Measurements from ENCODE around the gene NFATC2.

NFATC2 gene

DNA sequence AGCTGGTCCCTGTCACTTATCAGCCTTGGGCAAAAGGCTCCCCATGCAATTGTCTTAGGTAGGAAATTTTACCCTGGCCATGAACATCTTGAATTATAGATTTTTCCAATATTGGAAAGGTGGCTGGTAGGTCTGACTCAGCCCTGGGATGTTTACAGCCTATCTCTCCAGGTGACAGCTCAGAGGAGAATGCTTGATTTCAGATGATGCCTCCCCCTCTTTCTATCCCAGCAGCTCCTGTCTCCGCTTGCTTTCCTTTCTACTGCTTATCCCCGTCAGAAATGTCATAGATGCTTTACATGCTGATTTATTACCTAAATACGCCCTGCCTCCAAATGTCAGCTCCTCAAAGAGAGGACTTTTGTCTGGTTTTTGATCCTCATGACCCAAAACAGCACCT, 109.6 kb downstream of the NFATC2 start:
- FAIRE-seq (no peak), DNase-seq (ENCODE audit: low spot score) (no peak)

DNA sequence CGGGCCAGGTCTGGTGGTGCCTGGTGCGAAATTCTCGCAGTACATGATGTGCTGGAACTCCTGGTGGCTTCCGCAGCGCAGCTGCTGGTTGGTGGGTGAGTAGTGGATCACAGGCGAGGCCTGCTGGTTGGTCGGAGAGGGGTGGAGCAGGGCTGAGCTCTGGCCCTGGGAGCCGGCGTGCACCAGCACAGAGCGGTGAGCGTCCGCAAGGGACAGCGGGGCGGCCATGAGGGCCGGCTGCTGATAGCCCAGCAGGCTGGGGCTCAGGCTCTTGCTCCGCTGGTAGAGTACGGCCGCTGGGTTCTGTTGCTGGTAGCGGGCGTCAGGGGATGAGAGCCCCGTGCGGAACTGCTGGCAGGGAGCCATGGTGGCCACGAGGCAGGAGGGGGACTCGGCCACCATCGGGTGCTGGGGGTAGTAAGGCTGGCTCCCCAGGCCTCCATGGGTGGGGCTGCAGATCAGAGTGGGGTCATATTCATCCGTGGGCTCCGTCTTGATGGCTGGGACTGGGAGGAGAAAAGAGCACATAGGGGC, 110.2 kb downstream of the NFATC2 start:
- DNase-seq (ENCODE audit: low spot score) = no peak
- no peak for FAIRE-seq

GRCh38 chr20:51431321-51431720, 111.2 kb downstream of the NFATC2 start:
- FAIRE-seq (no peak), DNase-seq (ENCODE audit: low spot score) (no peak)

DNA sequence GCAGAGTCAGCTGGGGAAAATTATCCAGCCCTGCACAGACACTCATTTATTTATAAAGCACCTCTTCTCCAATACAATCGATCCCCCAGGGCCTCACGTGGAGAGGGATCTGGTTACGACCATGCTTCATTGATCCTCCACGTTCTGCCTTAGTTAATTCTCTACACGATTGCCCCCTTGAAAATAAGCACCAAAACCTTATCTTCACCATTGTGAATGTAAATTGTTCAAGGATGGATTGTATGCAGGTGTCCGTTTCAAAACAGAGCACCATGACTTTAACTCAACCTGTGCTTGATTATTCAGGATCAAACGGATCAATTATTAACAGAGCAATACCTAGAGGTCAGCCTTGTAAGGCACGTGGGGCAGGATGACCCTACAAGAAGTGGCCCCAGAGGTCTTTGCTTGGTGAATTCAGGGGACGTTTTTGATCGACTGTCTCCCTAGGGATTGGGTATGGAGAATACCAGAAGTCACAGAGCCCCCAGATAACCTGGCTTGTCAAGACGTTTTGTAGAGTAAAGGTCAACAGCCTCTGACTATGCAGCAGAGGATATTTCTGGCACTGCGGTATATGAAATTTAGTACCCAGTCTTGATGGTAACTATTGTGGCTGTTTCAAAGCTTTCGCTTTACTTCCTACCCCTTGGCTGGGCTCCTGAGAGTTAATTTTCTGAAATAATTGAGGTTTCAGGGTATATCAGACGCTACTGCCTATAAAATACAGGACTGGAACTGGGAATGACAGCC, 112.1 kb downstream of the NFATC2 start:
- no peak for DNase-seq (ENCODE audit: low spot score)
- no peak for FAIRE-seq

- no peak for DNase-seq (ENCODE audit: low spot score)
- no peak for FAIRE-seq
Observed at GRCh38 chr20:51429696-51430095, 112.8 kb downstream of the NFATC2 start.

DNA sequence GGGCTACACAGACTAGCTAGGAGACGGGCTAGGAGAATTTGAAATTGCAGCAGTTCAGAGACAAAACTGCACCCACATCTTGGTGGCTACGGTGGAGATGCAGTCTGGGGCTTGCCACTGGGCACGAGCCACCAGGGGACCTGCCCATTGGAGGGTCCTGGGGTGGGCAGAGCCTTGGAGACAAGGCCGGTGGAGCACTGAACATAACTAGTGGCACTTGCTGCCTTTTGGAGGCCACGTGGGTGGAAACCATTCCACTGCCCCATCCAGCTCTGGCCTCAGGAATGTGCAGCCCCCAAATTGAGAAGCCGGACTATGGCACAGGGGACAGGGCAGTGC, 113.4 kb downstream of the NFATC2 start:
- FAIRE-seq (no peak), DNase-seq (ENCODE audit: low spot score) (no peak)

DNA sequence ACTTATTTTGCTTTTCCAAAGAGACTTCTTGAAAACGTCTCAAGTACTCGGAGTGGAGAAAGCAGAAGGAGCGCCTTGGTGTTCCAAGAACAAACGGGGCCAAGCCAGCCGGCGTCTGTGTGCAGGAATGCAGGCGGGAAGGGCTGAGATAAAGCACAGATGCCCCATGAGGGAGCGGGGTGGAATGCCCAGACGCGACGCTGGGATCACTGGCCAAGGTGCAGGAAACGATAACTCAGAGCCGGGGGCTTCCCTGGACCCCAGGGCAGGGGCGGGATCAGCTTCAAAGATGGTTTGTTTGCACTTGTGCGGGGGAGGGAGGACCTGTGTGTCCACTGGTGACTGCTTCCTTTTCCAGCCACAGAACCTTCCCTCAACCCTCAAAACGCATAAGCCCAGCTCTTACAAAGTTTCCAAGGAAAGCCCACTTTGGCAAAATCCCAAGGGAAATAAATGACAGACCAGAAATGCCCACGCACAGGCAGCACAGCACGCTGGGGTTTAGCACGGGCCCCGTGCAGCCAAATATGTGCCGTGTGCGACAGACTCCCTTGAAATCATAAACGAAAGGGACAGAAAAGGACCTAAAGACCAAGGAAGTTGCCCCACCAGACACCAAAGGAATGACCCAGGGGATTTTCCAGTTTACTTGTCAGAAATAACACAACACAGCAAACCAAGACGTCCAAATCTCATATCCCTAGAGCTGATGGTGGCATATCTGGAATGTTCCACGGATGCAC, 113.9 kb downstream of the NFATC2 start:
- DNase-seq (ENCODE audit: low spot score) (peak; percentile 46), FAIRE-seq (no peak)

DNA sequence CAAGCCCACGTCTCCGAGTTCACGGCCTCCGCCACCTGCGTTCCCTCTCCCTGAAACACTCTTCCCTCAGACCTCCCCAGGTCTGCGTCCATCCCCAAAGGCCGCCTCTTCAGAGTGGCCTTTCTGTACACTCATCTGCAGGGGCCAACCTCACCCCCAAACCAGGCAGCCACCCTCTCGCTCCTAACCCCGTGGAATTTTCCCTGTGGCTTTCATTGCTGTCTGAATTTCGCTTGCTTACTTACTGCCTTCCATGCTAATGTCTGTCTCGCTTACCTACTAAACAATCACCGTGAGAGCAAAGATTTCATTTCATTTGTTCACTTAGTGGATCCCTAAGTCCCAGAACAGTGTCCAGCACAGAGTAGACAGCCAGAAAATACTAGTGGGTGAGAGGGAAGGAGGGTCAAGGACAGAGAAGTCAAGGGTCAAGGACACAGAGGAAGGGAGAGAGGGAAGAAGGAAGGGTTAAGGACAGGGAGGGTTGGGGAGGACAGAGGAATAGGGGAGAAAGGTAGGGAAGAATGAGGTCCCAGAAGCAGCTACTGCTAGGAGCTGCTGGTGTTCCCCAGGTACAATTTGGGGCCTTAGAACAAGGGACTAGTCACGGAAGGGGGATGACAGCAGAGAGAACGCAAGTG, 114.7 kb downstream of the NFATC2 start:
- FAIRE-seq (no peak), DNase-seq (ENCODE audit: low spot score) (no peak)

DNA sequence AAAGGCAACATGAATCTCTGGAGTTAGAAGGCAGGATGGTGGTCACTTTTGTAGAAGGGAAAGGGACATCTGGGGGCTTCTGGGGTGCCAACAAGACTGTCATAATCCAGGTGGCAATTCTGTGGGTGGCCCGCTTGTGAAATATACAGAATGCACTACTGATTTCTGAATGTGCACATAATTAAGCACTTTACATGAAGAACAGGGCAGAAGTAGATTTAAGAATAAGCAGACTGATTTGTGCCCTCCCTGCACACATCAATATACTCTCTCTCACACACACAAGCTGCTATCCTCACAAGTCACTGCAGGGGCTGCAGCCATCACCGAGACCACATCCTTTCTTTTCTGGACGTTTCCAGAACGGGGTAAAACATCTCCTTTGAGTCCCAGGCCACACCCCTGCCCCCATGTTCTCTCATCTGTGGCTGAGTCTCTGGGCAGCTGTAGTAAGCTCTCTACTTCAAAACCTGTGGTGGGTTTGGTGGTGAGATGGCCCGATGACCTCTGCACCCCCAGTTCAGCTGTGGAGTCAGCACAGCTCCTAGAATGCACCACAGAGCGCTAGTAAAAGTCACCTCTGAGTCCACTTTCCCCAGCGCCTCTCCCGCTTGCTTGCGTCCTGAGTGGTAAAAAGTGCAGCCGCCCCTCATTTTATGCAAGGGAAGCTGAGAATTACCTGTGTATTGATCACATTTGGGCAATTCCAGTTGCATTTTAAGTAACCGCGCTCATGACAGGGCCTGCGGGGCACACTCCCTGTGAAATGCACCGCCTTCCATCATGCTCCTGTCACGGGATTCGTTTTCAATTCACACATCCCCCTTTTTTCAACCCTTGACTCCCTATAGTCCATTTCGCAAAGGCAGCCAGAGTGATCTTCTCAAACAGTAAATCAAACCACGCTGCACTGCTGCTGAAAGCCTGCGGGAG, 115.5 kb downstream of the NFATC2 start:
- FAIRE-seq (no peak), DNase-seq (ENCODE audit: low spot score) (no peak)

DNA sequence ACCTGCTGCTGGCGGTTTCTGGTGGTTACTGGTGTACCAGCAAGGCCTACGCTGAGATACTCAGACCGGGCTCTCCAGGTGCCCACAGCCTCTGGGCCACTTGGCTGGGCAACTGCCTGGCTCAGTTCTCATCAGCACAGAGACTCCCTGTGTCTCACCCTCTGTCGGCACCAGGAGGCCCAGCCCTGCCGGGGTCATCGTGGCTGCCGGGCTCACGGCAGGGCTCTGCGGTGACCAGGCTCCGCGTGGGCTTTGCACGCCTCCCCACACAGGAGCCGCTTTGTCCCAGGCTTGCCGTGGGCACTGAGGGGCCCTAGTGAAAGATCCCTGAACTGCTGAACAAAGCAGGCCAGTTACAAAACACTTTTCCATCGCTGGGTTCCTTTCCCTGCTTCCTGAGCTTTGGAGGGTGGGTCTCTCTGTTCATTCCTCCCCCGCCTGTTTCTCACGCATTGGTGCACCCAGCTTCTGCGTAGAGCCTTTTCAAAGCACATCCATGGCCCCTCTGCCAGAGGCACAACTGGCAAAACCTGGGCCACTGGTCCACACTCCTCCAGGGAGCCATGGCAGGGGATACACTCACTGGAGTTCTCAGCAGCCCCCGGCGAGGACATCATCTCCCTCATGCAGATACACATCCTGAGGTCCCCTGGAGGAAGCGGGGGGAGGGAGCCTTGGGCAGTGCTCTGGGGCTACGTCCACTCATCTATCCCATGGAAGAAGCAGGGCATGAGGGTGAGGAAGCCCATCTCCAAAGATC, 117.0 kb downstream of the NFATC2 start:
- DNase-seq (ENCODE audit: low spot score) (no peak), FAIRE-seq (no peak)

DNA sequence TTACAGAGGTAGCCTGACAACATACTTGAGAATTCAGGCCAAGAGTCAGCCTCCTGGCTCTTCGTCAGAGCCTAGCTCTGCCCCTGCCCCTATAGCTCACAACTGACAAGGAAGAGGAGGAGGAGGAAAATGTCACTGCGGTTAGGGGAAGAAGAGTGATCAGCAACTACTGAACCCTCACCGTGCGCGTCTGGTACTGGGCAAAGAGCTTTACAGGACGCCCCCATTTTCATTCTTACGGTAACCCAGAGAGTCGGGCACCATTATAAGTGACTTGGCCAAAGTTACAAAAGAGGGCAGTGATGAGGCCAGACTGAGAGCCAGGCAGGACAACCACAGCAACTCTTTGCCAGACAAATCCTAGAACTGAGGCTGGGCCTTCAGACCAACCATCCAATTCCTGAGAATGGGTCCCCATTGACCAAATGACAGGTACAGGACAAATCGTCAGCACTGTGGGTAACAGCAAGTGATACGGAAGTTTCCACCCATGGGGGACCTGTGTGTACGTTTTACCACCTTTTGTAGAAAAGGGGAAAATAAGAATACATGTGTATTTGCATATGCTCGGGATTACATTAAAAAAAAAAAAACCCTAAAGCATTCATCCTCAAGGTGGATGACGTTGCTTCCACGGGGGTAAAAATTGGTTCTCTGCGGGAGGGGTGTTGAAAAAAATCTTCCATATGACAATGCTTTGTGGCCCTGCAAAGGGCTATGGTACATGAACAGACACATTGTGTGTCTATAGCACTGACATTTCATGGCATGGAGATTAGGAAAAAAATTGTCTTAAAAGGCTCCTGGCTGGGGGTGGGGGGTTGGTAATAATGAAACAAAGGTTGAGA, 118.0 kb downstream of the NFATC2 start:
- DNase-seq (ENCODE audit: low spot score) = no peak
- FAIRE-seq = no peak

DNA sequence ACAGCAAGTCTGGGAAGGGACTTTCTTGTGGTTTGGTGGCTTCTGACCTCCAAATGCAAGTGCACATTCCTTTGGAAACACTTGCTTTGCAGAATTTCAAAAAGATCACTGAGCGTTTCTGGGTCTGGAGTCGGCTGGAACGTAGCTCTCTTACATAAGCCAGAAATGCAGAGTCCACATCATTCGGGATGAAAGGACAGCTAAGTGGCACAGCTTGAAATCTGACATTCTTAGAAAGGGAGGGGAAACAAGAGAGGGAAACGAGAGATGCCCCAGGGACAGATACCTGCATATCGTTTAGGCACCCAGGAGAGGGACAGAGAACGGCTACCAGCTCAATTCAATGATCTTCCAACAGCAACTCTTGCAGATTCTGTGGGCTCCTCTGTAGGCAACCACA, 118.7 kb downstream of the NFATC2 start:
- DNase-seq (ENCODE audit: low spot score) = no peak
- FAIRE-seq = no peak

GRCh38 chr20:51423290-51423667, 119.2 kb downstream of the NFATC2 start:
- FAIRE-seq = peak; percentile 79
- DNase-seq (ENCODE audit: low spot score) = no peak

- FAIRE-seq = no peak
Observed at GRCh38 chr20:51422514-51423289, 119.8 kb downstream of the NFATC2 start.

DNA sequence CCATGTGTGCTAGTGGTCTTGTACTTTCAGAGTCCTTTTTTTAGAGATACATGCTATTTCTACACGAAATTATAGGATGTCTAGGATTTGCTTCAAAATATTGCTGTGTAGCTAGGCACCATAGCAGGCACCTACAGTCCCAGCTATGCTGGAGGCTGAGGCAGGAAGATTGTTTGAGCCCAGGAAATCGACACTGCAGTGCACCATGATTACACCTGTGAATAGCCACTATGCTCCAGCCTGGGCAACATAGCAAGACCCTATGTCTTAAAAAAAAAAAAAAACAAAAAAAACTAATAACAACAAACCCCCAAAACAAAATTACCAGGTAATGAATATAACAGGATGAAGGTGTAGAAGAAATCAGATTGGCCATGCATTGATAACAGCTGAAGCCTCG, 121.7 kb downstream of the NFATC2 start:
- no peak for DNase-seq (ENCODE audit: low spot score)
- FAIRE-seq = no peak

More at GRCh38 chr20:51422514-51423289, 119.8 kb downstream of the NFATC2 start:
- DNase-seq (ENCODE audit: low spot score) = no peak

DNA sequence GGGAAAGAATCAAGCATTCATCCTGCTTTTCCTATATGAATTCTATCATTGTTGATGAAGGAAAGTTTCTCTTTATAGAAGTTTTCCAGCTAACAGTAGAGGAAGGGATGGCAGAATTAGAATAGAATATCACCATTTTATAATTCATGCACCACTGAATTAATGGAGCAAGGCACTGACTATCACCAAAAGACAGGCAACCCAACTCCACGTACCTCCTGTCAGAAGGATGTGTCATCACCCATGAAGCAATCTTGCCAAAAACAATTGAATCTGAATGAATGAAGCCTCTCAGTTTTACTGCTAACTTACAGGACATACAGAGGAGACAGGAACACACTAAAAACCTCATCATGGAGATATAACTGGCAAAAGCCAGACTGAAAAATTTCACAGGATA, 122.4 kb downstream of the NFATC2 start:
- FAIRE-seq (no peak), DNase-seq (ENCODE audit: low spot score) (no peak)

- FAIRE-seq = no peak
- no peak for DNase-seq (ENCODE audit: low spot score)
Observed at GRCh38 chr20:51419646-51420045, 122.9 kb downstream of the NFATC2 start.

GRCh38 chr20:51419231-51419630, 123.3 kb downstream of the NFATC2 start:
- DNase-seq (ENCODE audit: low spot score) = no peak
- no peak for FAIRE-seq

DNA sequence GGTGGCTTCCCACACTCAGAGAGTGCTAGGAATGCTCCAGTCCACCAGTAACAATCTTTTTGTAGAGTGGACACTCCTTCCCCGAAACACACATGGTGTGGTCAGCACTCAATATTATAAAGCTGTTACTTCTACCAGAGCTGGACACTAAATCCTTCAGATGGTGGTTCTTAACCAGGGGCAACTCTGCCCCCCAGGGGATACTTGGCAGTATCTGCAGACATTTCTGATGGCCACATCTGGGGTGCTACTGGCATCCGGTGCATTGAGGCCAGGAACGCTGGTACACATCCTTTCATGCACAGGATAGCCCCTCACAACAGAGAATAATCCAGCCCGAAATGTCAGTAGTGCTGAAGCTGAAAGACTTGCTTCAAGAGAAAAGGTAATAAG, 124.4 kb downstream of the NFATC2 start:
- no peak for FAIRE-seq
- DNase-seq (ENCODE audit: low spot score) = no peak
